Measurements from ENCODE around the gene NFKBIB. TPM values are rescaled to one million over a fixed set of nuclear protein-coding genes. Genes with fewer than 3 reads are reported as not detected.

Gene NFKBIB
- total RNA-seq, 1 donor from 2014 or later = 6.3 TPM

DNA sequence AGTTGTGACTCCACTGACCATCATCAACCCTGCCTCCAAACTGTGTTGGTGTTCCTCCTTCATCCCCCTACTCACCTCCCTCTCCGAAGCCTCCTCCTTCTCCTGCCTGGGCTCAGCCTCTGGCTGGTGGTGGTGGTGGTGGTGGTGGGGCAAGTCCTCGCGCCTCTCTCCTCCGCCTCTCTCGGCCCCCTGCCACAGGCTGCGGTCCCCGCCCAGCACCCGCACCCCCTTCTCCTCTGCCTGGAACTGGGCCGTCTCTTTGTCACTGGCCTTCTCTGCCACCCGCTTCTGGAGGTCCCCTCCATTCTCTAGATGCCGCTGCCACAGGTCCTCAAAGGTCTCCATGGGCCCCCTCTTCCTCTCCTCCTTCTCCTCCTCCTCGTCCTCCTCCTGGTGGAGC is 10.7 kb downstream of the NFKBIB start:
- Histone ChIP-seq H3K4me1 (no peaks in the 10 kb centered on the region), H3K27ac (no peak overlapping the region), H3K4me3 (no peak overlapping the region), H3K9me3 (no peaks in the 10 kb centered on the region), H3K27me3 (no peaks in the 10 kb centered on the region), H3K36me3 (peaks cover 21 to 23% of the 10 kb centered on the region in 2 donors)
- intact Hi-C loops (cut with DNase I) = no loop called here
- TF ChIP-seq, protein P1, sequence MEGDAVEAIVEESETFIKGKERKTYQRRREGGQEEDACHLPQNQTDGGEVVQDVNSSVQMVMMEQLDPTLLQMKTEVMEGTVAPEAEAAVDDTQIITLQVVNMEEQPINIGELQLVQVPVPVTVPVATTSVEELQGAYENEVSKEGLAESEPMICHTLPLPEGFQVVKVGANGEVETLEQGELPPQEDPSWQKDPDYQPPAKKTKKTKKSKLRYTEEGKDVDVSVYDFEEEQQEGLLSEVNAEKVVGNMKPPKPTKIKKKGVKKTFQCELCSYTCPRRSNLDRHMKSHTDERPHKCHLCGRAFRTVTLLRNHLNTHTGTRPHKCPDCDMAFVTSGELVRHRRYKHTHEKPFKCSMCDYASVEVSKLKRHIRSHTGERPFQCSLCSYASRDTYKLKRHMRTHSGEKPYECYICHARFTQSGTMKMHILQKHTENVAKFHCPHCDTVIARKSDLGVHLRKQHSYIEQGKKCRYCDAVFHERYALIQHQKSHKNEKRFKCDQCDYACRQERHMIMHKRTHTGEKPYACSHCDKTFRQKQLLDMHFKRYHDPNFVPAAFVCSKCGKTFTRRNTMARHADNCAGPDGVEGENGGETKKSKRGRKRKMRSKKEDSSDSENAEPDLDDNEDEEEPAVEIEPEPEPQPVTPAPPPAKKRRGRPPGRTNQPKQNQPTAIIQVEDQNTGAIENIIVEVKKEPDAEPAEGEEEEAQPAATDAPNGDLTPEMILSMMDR (IDR thresholded peaks at IDR 0.05) = no peak
- no peak for DNase-seq (ENCODE audit: low spot score in 2 of 2)

DNA sequence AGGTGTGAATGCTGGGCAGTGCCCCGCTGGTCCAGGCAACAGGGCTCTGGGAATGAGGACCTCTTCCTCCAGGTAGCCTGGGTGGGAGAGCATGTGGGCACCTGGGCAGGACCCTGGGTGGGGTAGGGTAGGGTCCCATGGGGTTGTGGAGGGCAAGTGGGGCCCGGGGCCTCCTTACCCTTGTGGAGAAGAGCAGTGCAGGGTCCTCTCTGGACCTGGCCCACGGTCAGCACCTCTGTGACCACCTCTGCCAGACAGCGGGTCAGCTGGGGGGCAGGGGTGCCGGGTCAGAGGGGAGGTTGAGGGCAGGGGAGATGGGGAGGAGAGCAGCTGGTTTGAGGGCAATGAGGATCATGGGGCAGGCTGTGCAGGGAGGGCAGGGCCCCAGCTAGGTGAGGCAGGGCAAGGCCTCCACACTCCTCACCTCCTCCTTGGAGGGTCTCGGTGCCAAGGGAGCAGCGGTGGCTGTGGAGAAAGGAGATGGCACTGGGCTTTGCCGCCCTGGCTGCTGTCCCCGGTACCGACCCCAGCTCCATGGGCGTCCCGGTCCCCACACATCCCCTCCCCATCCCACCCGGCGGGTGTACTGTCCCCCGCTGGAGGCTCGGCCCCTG is 11.7 kb downstream of the NFKBIB start:
- Histone ChIP-seq H3K27me3 (no peaks in the 10 kb centered on the region), H3K4me1 (no peaks in the 10 kb centered on the region), H3K4me3 (no peak overlapping the region), H3K36me3 (peaks cover 17 to 19% of the 10 kb centered on the region in 2 donors), H3K27ac (no peak overlapping the region), H3K9me3 (no peaks in the 10 kb centered on the region)
- intact Hi-C loops (cut with DNase I) = no loop called here
- no peak for DNase-seq (ENCODE audit: low spot score in 2 of 2)
- TF ChIP-seq, protein P1 (IDR thresholded peaks at IDR 0.05) = no peak

DNA sequence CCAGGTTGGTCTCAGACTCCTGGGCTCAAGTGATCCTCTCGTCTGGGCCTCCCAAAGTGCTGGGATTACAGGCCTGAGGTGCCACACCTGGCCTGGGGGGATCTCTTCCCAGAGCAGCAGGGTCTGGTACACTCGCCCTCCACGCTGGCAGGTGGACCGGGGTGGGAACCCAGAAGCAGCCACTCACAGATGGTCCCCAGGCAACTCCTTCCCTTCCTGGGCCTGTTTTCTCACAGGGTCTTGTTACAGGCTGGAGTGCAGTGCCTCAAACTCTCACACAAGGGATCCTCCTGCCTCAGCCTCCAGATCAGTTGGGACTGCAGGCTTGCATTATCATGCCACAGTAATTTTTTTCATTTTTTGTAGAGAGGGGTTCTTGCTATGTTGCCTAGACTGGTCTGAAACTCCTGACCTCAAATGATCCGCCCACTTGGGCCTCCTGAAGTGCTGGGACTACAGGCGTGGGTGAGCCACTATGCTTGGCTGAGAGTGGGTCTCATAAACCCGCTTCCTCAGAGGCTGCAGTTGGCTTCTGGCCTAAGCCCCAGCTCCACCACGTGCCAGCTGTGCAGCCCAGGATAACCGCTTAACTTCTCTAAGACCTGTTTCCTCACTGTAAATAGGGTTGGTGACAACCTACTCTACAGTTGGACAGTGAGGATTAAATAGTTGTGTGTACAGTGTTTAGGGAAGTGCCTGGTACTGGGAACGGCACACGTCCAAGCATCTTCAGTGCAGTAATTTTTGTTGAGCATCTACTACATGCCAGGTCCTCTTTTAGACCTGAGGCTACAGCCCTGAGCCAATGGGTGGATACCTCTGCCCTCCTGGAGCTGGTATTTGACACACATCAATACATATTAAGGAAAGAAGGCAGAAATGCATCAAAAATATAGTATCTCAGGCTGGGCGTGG is 13.1 kb downstream of the NFKBIB start:
- Histone ChIP-seq H3K4me3 (no peak overlapping the region), H3K9me3 (no peaks in the 10 kb centered on the region), H3K4me1 (no peaks in the 10 kb centered on the region), H3K27ac (no peak overlapping the region), H3K27me3 (no peaks in the 10 kb centered on the region), H3K36me3 (peaks cover 4 to 6% of the 10 kb centered on the region in 2 donors)
- TF ChIP-seq, protein P1 (IDR thresholded peaks at IDR 0.05) = no peak
- intact Hi-C loops (cut with DNase I) = no loop called here
- DNase-seq (ENCODE audit: low spot score in 2 of 2) = no peak

DNA sequence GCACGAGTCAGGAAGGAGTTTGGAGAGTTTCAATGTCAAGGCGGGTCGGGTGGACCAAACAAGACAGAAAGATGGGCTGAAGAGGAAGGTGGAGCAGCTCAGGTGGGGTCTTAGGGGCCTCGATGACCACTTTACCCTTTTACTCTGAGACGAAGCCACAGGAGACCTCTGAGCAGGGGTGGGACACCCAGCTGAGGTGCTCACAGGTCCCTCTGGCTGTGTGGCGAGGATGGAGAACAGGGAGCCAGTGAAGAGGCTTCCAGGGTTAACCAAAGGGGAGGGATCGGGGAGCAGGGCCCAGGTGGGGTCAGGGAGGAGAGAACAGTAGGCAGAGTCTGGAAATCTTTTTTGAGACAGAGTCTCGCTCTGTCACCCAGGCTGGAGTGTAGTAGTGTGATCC is 14.2 kb downstream of the NFKBIB start:
- Histone ChIP-seq H3K27me3 (no peaks in the 10 kb centered on the region), H3K27ac (no peak overlapping the region), H3K4me1 (no peaks in the 10 kb centered on the region), H3K36me3 (peaks cover 0 to under 1% of the 10 kb centered on the region in 2 donors), H3K4me3 (no peak overlapping the region), H3K9me3 (no peaks in the 10 kb centered on the region)
- intact Hi-C loops (cut with DNase I) = no loop called here
- no peak for DNase-seq (ENCODE audit: low spot score in 2 of 2)
- TF ChIP-seq, protein P1 (IDR thresholded peaks at IDR 0.05) = no peak

DNA sequence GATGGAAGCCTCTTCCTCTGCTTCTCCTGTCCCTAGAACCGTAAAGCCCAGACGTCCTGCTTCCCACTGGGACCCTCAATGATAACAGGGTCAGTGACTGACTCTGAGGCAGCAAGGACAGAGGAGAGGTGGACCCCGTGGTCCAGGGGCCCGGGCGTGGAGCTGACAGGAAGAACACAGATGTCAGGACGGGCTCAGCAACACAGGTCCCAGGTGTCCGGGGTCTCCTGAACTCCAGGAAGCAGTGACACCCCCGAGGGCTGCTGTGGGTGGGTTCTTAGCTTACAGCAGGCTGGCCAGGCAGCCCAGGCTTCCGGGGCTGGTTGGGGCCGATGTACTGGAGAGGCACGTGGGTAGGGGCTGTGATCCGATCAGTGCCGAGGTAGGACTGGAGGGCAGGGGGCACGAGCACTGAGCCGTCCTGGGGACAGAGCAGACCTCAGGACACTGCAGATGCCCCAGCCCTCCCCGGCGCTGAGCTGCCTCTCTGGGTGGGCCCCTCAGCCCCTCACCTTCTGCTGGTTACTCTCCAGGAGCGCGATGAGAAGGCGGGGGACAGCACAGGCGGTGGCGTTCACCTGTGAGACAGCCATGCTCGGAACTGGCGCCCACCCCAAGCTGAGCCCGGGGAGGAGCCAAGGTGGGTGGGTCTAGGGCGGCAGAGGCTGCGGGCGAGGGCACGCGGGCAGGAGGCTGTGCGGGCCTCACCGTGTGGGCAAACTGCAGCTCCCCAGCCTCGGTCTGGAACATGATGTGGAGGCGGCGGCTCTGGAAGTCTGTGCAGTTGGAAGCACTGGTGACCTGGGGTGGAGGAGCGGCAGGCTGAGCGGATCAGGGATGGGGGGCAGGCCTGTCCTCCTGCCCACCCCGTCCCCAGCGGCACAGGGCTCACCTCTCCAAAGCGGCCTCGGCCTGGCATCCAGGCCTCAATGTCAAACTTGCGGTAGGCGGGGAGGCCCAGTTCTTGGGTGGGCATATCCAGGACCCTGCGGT is 15.9 kb downstream of the NFKBIB start:
- H3K9me3 ChIP-seq = no peaks in the 10 kb centered on the region
- intact Hi-C loops (cut with DNase I) = no loop called here
- no peaks in the 10 kb centered on the region for H3K27me3 ChIP-seq
- no peaks in the 10 kb centered on the region for H3K36me3 ChIP-seq
- H3K27ac ChIP-seq = no peak overlapping the region
- no peaks in the 10 kb centered on the region for H3K4me1 ChIP-seq
- TF ChIP-seq, protein P1 (IDR thresholded peaks at IDR 0.05) = no peak
- no peak for DNase-seq (ENCODE audit: low spot score in 2 of 2)
- H3K4me3 ChIP-seq = no peak overlapping the region

Data from ascending aorta (tissue), 2 donors.